NCI-H460 (cell line): ENCODE measurements around the gene DHRS3. TPM values are rescaled to one million over a fixed set of nuclear protein-coding genes. Genes with fewer than 3 reads are reported as not detected.

ENCODE experiments used
- DNase-seq: peaks from one replicate; pipeline ENCODE4 v3.0.0-alpha.2; 2016; ENCODE audit warnings: low read depth; ENCODE audit errors: extremely low read depth
- total RNA-seq: library from RNA; depleted of rRNA; stranded (reverse); fragments of >200 nt; shearing (Covaris generic); gene quantifications from 2 replicates; pipeline ENCODE4 v1.2.3, GENCODE V29; 2014

Gene DHRS3
- total RNA-seq, 1 experiment from 2014 or later, result 19.1 TPM

DNA sequence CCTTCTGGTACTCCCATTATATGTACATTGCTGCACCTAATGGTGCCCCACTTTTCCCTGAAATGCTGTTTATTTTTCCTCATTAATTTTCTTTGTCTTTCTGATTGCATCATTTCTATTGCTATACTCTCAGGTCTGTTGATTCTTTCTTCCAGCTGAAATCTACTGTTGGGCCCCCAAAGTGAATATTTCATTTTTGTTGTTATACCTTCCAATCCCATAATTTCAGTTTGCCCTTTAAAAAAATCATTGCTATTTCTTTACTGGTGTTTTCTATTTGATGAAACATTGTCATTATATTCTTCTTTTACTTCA lies 22.9 kb upstream of the DHRS3 start:
- no peak for DNase-seq

DNA sequence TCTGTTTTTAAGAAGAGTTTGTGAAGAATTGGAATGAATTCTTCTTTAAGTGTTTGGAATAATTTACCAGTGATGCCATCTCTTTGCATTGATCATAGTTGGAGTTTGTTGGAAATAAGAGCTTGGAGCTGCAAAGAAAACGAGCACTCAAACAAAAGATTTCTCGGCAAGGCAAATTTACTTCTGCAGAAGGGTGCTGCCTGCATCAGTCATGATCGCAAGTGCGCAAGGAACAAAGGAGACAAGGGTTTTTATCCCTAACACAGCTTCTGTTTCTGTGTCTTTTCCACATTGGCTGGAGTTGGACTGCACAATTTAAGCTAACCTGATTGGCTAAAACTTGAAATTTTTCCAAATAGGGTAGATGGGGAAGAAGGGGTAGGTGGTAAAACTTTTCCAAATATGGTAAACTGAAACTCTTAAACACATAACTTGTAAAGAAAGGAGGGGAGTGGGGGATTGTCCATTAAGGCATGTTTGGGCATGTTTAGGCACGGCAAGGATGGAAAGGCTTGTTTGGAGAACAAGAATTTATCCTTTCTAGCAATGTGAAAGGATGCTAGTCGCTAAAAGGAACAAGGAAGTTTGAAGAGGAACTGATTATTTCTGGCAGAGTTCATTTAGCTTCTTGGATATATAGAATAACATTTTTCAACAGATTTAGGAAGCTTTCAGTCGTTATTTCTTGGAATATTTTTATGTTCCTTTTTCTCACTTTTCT lies 22.4 kb upstream of the DHRS3 start:
- no peak for DNase-seq

DNA sequence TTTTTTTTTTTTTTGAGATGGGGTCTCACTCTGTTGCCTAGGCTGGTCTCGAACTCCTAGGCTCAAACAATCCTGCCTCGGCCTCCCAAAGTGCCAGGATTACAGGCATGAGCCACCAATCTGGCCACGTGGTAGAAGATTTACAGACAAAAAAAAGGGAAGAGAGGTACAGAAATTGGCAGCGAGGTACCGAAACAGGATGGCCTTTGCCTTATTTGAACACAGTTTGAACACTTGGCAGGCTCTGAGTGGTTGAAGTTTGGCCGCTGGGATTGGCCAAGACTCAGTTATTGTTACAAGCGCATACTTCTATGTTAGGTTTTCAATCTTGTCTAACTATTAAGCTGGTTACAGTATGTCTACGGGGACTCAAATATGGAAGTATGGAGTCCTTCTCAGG lies 19.7 kb upstream of the DHRS3 start:
- DNase-seq, result no peak

DNA sequence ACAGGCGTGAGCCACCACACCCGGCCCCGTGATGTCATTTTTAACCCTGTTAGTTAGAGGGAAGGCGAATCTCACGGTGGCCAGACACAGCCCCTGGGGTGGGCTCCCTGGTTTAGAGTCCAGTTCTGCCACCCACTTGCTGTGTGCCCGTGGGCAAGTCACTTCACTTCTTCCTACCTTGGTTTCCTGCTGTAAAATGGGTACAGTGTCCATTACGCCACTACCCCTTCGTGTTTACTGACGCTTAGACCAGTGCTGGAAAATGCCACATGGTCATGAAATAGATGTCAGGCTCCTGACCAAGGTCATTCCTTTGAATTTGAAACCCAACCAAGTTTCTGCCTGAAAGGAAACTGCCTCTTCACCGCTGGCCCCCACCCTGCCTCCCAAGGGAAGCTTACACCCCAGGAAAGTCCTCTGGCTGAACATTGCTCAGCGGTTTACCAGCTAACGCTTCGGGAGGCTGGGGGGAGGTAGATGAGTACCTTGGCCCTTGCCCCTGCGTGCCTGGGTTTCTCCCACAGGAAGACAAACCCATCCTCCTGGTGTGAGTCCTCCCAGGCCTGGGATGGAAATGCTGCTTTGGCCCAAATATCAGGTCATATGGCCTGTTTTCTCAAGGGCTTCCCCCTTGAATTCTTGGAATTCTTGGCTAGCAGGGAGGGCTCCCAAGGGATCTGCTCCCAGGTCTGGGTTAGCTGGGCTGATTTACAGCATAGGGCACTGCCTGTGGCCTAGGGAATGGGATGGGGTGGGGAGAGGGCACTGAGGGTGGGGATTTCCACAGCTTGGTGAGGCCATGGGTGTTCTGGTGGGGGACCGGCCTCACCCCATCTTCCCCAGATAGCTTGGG lies 18.3 kb upstream of the DHRS3 start:
- DNase-seq, result no peak

DNA sequence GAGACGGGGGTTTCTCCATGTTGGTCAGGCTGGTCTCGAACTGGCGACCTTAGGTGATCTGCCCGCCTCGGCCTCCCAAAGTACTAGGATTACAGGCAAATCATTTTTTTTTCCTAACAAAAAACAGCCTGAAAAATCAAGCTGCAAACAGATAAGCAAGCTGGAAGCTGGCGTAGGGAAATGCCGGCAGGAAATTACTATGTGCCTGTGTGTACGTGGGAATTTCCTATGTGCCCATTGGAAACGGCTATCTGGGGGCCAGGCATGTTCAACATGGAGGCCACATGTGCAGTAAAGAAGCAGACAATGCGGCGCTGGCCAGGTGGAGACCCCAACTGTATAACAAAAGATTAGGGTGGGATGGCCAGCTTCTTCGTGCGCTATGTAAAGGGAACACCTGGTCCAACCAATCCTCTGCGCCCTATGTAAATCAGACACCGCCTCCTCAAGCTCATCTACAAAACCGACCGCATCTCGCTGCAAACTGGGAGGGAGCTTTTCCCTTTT lies 16.7 kb upstream of the DHRS3 start:
- DNase-seq, result no peak

DNA sequence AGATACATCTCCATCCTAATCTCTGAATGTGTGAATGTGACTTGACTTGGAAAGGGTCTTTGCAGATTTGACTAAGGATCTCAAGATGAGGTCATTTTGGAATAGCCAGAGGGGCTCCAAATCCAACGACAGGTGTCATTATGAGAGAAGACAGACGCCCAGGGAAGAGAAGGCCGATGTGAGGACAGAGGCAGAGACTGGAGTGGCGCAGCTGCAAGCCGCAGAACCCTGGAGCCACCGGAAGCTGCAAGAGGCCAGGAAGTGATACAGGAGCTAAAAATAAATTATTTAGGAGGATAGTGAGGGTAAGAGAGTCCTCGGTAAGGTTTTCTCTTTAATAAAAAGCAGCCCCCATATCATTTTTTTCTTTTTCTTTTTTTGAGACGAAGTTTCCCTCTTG lies 16.1 kb upstream of the DHRS3 start:
- no peak for DNase-seq

DNA sequence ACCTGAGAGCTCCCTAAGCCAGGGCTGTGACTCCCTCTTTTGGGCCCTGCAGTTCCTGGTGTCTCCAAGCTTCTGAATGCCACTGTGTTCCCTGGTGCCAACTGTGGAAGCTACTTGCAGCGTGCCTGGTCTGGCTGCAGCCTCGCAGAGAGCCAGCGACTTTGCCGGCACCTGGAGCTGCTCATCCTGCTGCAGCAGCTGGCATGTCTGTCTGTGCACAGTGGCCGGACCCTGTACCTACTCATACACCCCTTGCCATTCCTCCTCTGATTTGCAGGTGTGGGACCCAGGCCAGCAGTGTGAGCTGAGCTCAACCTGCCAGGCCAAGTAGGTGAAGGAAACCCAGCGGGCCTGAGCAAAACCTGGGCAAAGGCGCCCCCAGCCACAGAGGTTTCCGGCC lies 13.6 kb upstream of the DHRS3 start:
- no peak for DNase-seq

DNA sequence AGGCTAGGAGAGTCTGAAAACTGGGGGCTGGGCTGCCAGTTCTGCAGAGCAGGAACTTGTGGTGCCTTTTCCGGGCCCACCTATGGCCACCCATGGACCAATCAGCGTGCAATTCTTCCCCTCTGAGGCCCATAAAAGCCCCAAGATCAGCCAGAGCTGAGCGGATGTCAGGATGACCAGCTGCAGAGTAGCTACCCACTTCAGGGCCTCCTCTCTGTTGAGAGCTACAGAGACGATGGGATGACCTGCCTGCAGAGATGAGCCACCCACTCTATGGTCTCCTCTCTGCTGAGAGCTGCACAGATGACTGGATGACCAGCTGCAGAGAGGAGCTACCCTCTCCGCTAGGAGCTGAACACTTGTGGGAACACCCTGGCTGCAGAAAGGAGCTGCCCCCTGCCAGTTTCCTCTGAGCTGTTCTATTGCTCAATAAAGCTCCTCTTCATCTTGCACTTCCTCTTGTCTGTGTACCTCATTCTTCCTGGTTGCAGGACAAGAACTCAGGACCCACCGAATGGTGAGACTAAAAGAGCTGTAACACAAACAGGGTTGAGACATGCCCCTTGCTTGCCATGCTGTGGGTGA lies 13.0 kb upstream of the DHRS3 start:
- no peak for DNase-seq

DNA sequence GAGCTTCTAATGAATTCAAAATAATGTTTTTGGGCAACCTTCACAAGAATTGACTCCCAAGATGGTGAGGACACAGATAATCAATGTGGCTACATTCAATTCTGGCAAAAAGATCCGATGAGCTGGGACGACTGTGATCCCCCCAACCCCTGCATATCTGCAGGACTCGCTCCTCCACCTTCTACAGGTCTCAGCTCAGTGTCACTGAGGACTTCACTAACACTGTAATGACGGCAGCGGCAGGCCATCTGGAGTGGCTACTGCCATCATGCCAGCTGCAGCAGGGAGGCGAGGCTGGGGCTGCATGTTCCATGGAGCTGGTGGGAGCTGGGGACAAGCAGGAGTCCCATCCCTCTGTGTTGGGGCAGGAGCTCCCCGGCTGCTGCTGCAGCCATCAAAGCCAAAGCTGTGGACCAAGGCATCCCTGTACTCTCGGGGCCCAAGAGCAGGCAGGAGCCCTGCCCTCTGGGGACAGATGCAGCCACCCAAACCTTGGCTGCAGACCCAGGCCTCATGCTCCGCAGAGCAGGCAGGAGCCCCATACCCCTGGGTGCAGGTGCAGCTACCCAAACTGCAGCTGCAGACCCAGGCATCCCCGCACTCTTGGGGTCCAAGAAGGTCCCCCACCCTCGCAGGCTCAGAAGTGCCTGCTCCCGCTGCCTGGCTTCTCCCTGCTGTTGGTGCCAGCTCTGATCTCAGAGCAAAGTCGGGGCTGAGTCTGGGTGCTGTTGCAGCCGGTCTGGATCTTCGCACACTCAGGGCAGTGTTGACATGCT lies 12.2 kb upstream of the DHRS3 start:
- no peak for DNase-seq

DNA sequence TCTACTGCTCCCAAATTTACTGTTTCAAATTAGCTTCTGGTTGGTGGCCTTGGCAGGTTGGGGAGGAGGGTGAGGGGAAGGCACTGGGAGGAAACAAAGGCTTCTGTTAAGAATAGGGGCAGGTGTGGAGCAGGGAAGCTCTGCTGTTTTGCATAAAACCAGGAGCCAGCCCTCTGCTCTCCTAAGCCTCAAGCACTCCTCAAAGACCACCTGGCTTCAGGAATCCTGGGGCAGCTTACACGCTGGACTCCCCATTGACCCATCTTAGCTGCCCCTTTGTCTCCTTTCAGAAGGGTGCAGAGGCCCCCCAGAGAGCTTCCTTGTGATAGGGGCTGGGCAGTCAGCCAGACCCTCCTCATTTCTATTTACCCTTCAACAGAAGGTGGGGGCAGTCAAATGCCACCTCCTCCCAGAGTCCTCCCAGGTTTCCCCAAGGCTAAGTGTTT lies 11.5 kb upstream of the DHRS3 start:
- no peak for DNase-seq

DNA sequence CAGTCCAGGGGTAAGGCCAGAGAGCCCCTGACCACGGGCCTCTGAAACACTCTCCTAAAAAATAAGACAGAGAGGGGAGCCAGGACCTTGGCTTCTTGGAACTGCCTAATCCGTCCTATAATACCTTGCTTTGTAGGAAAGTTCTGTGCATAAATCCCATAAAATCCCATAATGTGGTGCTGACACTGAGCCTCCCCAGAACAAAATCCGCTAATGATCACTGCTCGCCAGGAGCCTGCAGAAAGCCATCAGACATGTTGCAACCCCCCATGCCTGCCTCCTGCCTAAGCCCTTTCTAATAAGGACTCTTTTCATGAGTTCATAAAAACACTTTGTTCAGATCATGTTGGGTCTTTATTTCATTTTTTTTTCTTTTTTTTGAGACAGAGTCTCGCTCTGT lies 9.3 kb upstream of the DHRS3 start:
- no peak for DNase-seq

DNA sequence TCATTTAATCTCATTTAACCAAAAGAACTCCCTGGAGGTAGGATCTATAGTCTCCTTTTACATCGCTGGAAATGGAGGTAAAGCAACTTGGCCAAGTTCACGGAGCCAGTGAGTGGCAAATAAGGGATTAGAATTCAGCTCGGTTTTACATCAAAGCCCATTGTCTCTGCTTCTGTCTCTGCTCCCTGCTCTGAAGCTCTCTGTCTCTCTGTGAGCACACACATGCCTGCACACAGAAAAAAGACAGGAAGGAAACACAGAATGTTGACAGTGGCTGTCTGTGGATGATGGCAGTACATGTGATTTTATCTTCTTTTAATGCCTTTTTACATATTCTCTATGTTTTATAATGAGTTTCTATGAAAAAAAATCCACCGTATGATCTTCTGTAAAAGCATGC lies 8.9 kb upstream of the DHRS3 start:
- no peak for DNase-seq

DNA sequence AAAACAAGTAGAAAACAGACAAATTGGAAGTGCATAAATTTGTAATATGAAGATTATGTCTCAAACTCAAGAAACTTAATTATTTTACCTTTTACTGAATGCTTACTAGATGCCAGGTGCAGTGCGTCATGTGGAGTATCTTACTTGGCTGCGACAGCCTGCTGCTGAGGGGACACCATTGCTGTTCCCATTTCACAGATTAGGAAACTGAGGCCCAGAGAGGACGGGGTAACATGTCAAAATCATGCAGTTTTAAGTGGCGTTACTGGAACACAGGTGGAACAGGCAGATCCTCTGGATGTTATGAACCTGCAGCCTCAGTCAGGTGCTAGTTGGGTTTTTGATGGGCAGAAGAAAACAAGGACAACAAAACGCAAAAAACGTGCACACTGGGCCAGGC lies 7.3 kb upstream of the DHRS3 start:
- DNase-seq, result no peak

DNA sequence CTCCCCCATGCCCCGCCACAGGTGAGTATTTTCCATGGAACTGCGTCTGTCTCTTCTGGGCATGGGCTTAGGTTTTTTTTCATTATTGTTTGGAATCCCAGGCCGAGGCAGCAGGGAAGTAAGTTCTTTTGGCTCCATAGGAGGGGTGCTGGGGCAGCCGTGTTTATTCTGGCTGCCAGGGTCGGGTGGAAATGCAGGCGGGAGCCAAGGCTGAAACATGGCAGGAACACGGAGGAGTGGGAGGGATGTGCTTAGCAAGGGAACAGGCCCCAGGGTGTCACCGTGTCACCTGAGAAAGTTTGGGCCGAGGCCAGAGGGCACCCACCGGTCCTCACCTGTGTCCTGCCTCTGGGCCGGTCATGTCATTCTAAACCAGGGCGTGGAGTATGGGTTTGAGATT lies 4.5 kb upstream of the DHRS3 start:
- DNase-seq, result no peak

DNA sequence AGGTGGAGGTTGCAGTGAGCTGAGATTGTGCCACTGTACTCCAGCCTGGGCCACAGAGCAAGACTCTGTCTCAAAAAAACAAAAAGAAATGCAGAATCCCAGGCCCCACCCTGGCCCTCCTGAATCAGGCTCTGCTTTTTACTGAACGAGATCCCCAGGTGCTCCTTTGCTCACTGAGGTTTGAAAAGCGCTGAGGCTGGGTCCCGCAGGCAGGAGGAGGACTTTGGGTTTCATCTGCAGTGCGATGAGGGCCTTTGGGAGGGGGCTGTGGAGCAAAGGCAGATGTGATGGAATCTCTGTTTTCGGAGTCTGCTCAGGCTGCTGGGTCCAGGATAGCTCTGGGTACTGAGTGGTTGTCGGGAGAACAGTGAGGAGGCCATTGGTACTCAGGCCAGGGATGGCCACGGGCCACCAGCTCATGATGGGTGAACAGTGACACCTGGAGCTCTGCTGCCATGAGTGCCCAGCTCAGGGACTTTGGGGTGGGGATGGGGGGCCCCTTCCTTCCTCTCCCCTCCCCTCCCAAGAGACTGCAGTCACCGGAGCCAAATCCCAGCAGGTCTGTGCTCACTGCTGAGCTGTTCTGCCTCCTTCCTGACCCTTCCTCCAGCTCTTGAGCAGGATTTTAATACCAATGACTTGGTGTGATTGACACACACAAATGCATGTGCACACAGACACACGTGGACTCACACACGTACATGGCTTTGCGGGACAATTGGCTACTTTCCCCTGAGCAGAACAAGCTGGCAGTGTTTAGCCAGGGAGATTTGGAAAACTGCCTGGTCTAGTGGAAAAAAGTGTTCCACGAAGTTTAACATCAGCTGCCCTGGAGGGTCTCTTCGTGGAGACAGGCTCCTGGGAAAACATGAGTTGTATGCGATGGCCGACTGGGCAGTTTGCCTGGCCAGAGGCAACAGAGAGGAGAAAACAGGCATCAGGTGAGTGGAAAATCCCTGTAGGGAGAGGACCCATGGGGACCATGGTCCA lies 3.6 kb upstream of the DHRS3 start:
- no peak for DNase-seq

DNA sequence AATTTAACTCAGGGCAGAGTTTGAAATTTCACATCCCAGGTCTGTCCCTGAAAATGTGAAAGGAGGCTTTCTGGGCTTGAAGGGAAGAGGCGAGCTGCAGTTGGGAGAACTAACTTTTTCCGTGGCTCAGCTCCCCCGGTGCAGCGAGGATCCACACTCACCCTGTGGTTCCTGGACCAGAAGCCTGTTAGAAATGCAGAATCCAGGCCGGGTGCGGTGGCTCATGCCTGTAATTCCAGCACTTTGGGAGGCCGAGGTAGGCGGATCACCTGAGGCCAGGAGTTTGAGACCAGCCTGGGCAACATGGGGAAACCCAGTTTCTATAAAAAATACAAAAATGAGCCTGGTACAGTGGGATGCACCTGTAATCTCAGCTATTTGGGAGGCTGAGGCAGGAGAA lies 2.9 kb upstream of the DHRS3 start:
- DNase-seq, result no peak

DNA sequence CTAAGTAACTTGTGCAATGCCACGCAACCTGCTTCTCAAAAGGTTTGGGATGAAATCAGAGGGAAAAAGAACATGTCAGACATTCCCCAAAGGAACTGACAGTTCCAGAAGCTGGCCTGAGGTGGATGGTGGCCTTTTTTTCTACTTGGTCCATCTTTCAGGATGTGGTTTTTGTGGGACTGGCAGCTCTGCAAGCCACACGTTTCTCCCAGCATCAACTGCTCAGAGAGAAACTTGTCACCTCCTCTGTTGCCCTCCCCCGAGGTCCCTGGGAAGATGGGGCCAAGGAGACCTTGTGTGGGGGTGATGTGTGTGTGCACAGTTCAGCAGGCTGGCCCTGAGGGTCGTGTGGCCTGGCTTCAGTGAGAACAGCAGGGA lies 2.5 kb upstream of the DHRS3 start:
- no peak for DNase-seq

DNA sequence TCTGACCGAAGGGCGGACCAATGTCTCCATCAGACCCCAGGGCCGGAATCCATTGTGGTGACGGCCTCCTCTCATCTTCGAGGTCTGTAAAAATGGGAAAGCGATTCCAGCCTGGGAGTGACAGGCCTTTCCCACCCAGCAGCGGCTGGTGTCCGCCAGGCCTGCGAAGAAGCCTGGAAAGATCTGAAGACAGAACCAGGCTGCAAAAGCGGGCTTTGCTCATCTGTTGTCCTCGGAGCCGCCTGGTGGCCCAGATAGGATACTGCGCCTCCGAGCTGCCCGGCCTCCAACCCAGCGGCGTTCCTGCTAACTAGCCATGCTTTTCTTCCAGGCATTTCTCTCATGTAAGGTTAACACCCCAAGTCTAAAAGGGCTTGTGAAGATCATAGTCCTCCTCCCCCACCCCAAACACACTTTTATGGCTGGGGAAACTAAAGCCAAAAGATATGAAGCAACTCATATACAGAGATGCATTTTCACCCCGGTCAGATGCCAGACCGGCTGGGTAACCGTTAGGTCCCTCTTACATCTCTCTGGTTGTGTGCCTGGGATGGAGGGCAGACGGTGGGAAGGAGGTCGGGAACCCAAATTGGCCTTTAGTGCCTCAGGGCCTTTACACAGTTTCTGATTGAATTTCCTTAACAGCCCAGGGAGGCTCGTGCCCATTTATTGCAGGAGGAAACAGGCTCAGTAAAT lies 1.9 kb upstream of the DHRS3 start:
- DNase-seq, result peak; percentile 78
